GM23248 (cell line): ENCODE results near the gene PPP1CB.

ENCODE experiments used
- EZH2 ChIP-seq: fragments of 200-600 bp; sonication (generic); IDR thresholded peaks from 2 replicates; pipeline ENCODE4 v1.6.1; 2018; ENCODE audit warnings: antibody characterized with exemption, mild to moderate bottlenecking; ENCODE audit not compliant: insufficient read depth, poor library complexity, severe bottlenecking
- EZH2phosphoT487 ChIP-seq: fragments of 200-600 bp; sonication (generic); IDR thresholded peaks from 2 replicates; pipeline ENCODE4 v1.6.1; 2018; ENCODE audit warnings: antibody characterized with exemption, moderate library complexity, mild to moderate bottlenecking, low read depth; ENCODE audit not compliant: insufficient read depth

- TF ChIP-seq EZH2 (no peak), EZH2phosphoT487 (no peak)
Measured at GRCh38 chr2:28713577-28714298, 37.9 kb upstream of the PPP1CB start.
